OCI-LY7 (cell line): ENCODE data around the gene TMPRSS4. TPM values are rescaled to one million over a fixed set of nuclear protein-coding genes. Genes with fewer than 3 reads are reported as not detected.

ENCODE experiments used
- BruUV-seq: library from RNA; stranded (reverse); fragments of 400-500 nt; replicated peaks from 2 replicates; lab custom pipeline; 2021; lab: Mats Ljungman, UMichigan
- CTCF ChIA-PET: fragments of 300-600 bp; sonication (Branson Sonifier 250); formaldehyde crosslinking; loops from one replicate; lab custom pipeline; 2022; ENCODE audit warnings: antibody characterized with exemption; ENCODE audit not compliant: unreplicated experiment; lab: Charles Lee
- POLR2A ChIA-PET: fragments of 300-600 bp; sonication (Branson Sonifier 250); formaldehyde crosslinking; loops from one replicate; lab custom pipeline; 2022; ENCODE audit warnings: antibody characterized with exemption; lab: Charles Lee
- DNase-seq: peaks from one replicate; pipeline ENCODE4 v3.0.0-alpha.2; 2015; ENCODE audit warnings: low spot score
- H2AFZ ChIP-seq: fragments of 200-600 bp; sonication (generic), shearing (Covaris generic); 2 replicates; pipeline ENCODE4 v1.6.1; 2014; ENCODE audit warnings: mild to moderate bottlenecking, antibody characterized with exemption, low read length, moderate library complexity
- H3K27ac ChIP-seq: fragments of 200-600 bp; sonication (generic); 2 replicates; pipeline ENCODE4 v1.5.1; 2014; ENCODE audit warnings: mixed run types, low read depth, mild to moderate bottlenecking, moderate library complexity, low read length, inconsistent platforms; ENCODE audit not compliant: poor library complexity, severe bottlenecking
- H3K36me3 ChIP-seq: fragments of 200-600 bp; sonication (generic); 2 replicates; pipeline ENCODE4 v1.6.1; 2014; ENCODE audit warnings: mild to moderate bottlenecking, antibody characterized with exemption, low read length, moderate library complexity, mixed read lengths; ENCODE audit not compliant: insufficient read depth
- H3K4me1 ChIP-seq: fragments of 200-600 bp; sonication (generic); 2 replicates; pipeline ENCODE4 v1.5.1; 2014; ENCODE audit warnings: mild to moderate bottlenecking, low read length; ENCODE audit not compliant: insufficient read depth, poor library complexity, severe bottlenecking
- H3K4me2 ChIP-seq: fragments of 200-600 bp; sonication (generic); 2 replicates; pipeline ENCODE4 v1.6.1; 2014; ENCODE audit warnings: mild to moderate bottlenecking, low read length
- H3K4me3 ChIP-seq: fragments of 200-600 bp; sonication (generic); 2 replicates; pipeline ENCODE4 v1.5.1; 2014; ENCODE audit warnings: mild to moderate bottlenecking, low read depth, low read length; ENCODE audit not compliant: poor library complexity, severe bottlenecking
- H3K79me2 ChIP-seq: fragments of 200-600 bp; sonication (generic); 2 replicates; pipeline ENCODE4 v1.6.1; 2016; ENCODE audit warnings: low read depth, mild to moderate bottlenecking, low read length, moderate library complexity, mixed read lengths; ENCODE audit not compliant: insufficient read depth
- H3K9me2 ChIP-seq: fragments of 200-600 bp; sonication (generic); 2 replicates; pipeline ENCODE4 v1.6.1; 2016; ENCODE audit warnings: mild to moderate bottlenecking, low read length, mixed read lengths; ENCODE audit not compliant: insufficient read depth
- H3K9me3 ChIP-seq: fragments of 200-600 bp; sonication (generic); 2 replicates; pipeline ENCODE4 v1.6.1; 2014; ENCODE audit warnings: mild to moderate bottlenecking, mixed run types, low read length, mixed read lengths
- H4K20me1 ChIP-seq: fragments of 200-600 bp; sonication (generic); 2 replicates; pipeline ENCODE4 v1.6.1; 2014; ENCODE audit warnings: mild to moderate bottlenecking, antibody characterized with exemption, low read length, moderate library complexity, mixed read lengths; ENCODE audit not compliant: insufficient read depth
- CTCF ChIP-seq: fragments of 200-600 bp; sonication (generic); conservative IDR thresholded peaks from 2 replicates; pipeline ENCODE4 v1.5.1; 2014; ENCODE audit warnings: mild to moderate bottlenecking, antibody characterized with exemption, low read length, moderate library complexity, mixed read lengths
- EZH2phosphoT487 ChIP-seq: fragments of 200-600 bp; sonication (generic); IDR thresholded peaks from 2 replicates; pipeline ENCODE4 v1.6.1; 2018; ENCODE audit warnings: low read depth, borderline replicate concordance, mild to moderate bottlenecking, mixed run types, antibody characterized with exemption, low read length, moderate library complexity, mixed read lengths
- intact Hi-C: fragments of 100-400 bp; cut with micrococcal nuclease; formaldehyde crosslinking; loops from one replicate; pipeline ENCODE4 v1.10.0; 2022; ENCODE audit not compliant: unreplicated experiment
- total RNA-seq, 2 experiments: library from RNA; depleted of rRNA in 1 of 2; stranded (reverse); fragments of >200 nt in 1 of 2; shearing (Covaris generic) in 1 of 2; gene quantifications; 2 replicates each; pipeline ENCODE4 v1.2.3, GENCODE V29; 2014 to 2022

TMPRSS4 gene
- total RNA-seq, 2 experiments from 2014 or later = 0.03 TPM; not detected in 1

DNA sequence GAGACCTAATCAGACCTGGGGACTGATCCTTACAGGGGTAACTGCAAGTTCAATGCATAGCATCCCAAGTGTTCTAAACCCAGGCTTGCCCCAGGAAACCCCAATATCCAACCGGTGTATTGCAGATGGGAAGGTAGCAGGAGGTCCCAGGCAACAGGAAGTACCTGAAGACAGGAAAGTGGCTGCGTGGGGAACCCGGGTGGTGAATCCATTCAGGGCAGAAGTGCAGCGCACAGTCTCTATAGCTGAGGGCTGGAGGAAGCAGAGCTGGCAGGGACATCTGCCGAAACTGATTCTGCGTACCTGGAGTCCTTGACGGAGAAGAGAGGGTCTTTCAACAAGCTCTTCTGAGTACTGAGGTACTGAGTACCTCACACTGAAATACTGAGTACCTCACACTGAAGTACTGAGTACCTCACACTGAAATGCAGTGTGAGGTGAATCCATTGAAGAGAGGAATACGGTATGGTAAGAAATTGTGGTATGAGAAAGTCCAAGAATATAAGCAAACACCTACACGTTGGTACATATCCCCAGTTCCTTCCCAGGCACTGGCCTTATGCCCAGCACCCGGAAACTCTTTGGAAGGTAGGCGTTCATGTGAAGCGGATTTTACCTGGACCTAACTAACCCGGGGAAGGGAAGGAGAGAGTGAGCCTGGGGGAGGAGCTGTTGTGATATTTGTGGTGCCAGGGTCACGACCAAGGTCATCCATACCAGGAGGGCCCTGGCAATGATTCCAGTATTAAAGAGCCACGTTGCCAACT is 55.7 kb downstream of the TMPRSS4 start:
- no peak overlapping the region for H3K27ac ChIP-seq
- ChIA-PET CTCF (no interaction called here), POLR2A (interaction anchor here (0.6 kb wide), 1 partner anchor 852 kb away, joined by 4 read pairs; no protein-coding TSS in a partner anchor)
- BruUV-seq = no TSS peak
- intact Hi-C loops = no loop called here
- no peaks in the 10 kb centered on the region for H3K4me1 ChIP-seq
- no peaks in the 10 kb centered on the region for H3K9me3 ChIP-seq
- H3K4me2 ChIP-seq = no peak overlapping the region
- TF ChIP-seq CTCF (no peak), EZH2phosphoT487 (no peak)
- no peaks in the 10 kb centered on the region for H3K9me2 ChIP-seq
- DNase-seq = no peak
- H3K4me3 ChIP-seq = no peak overlapping the region
- H3K36me3 ChIP-seq = no peaks in the 10 kb centered on the region
- H4K20me1 ChIP-seq = no peaks in the 10 kb centered on the region
- no peak overlapping the region for H2AFZ ChIP-seq
- H3K79me2 ChIP-seq = no peaks in the 10 kb centered on the region

GRCh38 chr11:118133816-118134215 is 56.9 kb downstream of the TMPRSS4 start:
- Histone ChIP-seq H3K4me2 (no peak overlapping the region), H3K4me3 (no peak overlapping the region), H2AFZ (no peak overlapping the region), H4K20me1 (no peaks in the 10 kb centered on the region), H3K9me3 (no peaks in the 10 kb centered on the region), H3K79me2 (no peaks in the 10 kb centered on the region), H3K9me2 (no peaks in the 10 kb centered on the region), H3K4me1 (no peaks in the 10 kb centered on the region), H3K36me3 (no peaks in the 10 kb centered on the region), H3K27ac (no peak overlapping the region)
- BruUV-seq = no TSS peak
- POLR2A ChIA-PET = interaction anchor here (0.7 kb wide), 1 partner anchor 326 kb away, joined by 3 read pairs; no protein-coding TSS in a partner anchor
- DNase-seq = no peak
- intact Hi-C loops = no loop called here
- TF ChIP-seq EZH2phosphoT487 = no peak
- TF ChIP-seq CTCF = no peak
- CTCF ChIA-PET = no interaction called here
